Right hindlimb (tissue), 1 donor: ENCODE data around the gene MOB3C.
A peak's percentile ranks its signal among the peaks of the same experiment; 100 is the strongest.

Experiments used
- DNase-seq: peaks from one replicate; pipeline ENCODE4 v3.0.0-alpha.2; 2018

Gene MOB3C

DNA sequence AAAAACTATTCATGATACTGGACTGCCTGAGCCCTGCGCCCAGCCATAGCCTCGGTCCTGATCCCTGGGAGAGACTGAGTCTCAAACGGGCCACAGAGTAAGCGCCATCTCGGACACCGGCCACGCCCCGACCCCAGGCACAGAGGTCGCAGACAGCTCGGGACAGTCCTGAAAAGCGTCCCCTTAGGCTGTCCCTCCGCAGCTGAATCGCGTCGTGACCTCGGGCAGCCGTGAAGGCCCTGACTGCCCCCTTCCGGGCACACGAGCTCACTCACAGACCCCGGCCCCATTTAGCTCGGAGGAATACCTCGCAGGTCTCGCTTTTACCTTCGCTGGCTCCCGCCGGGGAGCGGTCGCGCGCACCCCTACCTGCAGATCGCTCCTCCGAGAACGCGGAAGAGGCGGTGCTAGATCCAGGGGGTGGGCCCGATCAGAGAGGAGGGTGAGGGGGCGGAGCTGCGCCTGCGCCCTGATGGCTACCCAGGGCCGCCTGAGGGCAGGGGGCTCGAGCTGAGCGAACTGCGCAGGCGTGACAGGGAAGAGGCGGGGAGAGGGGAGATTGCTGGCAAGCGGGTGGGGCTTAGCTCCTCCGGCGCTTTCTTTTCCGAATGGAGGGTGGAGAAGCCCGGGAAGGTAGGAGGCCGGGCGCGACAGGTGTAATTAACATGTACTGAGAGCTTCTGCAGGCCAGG, 12.6 kb downstream of the MOB3C start, which contains the start of gene MKNK1:
Gene MKNK1 (minus strand): TSS at position 411 of the 692 bp plus-strand sequence. CDS start 20,941 bp downstream, outside the sequence.
- peak; percentile 98 for DNase-seq

DNA sequence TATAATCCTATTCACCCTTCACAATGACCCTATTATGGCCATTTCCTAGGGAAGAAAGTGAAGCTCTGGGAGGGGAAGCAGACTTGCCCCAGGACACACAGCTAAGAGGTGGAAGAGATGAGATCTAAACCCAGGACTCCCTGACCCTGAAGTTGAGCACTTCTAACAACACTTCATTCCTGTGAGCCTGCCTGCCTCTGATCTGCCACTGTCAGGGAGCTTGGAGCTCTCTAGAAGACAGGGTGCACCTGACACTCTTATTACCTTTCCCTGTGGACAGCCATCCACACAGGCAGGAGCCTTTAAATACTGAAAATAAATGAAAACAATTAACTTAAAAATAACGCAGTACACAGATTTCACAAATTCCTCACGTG, 13.1 kb downstream of the MOB3C start:
- DNase-seq, result no peak

DNA sequence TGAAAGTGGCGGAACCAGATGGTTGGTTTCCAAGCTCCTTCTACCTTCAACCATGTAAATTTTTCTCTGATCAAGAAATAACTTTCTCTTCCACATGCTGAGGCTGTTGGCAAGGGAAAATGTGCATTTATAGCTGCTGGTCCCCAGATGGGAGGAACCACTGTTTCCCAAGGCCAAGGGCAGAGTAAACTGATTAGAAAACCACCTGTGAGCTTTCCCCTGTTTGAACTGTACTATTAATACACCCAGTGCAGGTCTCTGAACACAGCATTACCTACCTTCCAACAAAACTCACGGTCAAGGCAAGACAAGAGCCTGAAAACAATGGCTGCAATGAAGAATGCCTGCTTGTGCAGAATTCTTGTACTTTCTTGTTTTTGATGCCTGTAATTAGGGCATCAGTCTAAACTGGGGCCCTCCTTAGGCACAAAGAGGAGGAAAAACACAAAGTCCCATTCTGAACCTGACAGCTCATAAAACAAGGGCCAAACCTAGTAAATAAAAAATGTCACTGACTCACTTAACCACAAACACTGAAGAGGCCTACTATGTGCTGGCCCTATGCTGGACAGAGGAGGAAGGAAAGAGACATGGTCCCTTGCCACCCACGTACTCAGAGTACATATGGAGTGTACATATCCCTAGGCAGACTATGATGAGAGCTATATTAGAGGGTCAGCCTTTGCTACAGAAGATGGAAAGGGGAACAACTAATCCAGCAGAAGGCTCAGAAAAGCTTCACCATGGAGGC, 15.2 kb downstream of the MOB3C start:
- DNase-seq, result no peak

DNA sequence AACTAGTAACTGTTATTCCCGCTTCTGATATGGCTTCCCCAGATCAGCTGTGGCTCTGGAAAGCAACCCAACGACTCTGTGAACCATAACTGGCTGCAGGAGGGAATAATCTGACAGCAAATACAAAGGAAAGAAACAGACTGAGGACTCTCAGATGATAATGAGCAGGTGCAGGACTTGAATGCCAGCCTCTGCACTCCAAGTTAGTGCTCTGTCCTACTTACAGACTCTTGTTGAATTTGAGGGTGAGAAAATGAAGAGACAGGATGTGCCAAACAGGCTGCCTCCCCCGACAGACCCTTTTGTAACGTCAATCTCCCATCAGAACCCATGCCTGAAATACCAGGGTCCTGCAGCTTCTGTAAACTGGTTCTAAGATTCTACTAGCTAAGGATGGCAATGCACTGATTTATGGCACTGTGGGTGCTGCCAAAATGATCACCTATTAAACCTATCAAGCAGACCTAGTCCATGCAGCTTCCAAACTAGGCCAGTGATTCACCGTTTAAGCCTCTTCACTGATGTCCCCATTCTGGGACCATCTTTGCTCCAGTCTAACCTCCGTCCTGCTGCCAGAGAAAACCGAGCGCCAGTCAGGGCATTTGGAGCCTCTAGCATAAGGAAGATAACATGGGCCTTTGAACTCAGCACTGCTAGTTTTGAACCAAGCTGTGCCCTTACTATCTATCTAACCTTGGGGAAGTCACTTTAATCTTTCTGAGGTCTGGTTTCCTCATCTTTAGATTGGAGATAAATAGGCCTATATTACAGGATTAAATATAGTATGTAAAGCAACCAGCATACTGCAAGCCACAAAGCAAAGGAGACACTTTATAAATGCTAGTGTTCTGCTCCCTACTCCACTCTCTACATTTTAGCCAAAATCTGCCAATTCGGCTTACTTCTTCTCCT, 17.3 kb downstream of the MOB3C start:
- no peak for DNase-seq

DNA sequence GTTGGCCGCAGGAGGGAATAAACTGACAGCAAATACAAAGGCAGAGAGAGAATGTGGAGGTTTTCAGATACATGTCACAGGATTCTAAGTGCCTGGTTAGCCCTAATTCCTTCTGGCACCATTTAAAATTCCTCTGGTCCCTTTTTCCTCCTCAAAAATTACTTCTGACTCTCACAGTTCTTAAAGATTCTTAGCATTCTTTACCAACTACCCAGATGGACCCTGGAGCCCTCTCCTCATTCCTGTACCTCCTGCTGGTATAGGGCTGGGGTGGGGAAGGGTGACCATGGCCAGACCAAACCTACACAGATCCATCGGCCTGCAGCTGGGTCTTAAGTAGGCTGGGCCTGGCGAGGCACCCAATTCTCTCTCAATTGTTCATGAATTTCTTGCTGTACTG, 19.8 kb downstream of the MOB3C start:
- no peak for DNase-seq

DNA sequence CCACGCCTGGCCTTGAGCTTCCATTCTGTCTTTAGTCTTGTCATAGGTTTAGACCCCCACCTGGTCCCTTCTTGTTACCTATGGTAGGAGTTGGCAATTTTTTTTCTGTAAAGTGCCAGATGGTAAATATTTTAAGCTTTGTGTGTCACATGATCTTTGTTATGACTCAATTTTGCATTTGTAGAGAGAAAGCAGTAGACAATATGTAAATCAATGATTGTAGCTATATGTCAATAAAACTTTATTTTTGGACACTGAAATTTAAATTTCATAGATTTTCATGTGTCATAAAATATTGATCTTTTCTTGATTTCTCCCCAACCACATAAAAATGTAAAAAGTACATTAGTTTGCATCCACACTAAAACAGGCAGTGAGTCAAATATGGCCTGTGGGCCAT, 20.6 kb downstream of the MOB3C start:
- no peak for DNase-seq

DNA sequence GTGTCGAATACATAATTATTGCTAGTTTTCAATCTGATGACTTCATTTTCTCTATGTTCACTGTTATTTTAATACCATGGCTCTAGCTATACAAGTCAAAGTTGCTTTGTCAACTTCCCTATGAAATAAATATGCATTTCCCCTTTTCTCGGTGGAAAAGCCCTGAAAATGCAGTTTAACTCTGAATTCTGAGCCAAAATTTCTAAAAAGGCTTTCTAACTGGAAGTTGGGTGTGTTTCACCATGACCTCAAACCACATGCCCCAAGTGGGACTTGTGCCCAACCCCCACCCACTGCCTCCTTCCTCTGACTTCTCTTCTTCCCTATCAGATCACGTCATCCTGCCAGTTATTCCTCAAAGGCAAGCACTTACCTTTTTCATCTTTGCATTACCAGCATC, 21.5 kb downstream of the MOB3C start:
- DNase-seq, result peak; percentile 53

DNA sequence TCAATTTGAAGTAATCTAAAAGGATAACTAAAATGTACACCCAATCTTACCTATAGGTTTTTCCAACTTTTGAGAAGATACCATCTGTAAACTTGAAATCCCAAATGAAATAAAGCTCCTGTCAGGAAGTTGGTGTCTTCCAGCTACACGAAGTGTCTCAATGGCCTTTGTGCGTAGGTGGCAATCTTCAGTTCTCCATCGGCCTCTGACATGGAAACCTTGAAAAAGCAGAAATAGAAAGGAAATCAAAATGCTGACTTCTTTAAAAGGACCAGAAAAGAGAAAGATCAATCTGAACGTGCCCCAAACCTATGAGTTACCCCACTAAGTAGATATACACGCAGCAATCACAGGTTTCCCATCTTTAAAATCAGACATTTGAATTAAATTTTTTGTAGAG, 22.5 kb downstream of the MOB3C start:
- DNase-seq, result no peak

DNA sequence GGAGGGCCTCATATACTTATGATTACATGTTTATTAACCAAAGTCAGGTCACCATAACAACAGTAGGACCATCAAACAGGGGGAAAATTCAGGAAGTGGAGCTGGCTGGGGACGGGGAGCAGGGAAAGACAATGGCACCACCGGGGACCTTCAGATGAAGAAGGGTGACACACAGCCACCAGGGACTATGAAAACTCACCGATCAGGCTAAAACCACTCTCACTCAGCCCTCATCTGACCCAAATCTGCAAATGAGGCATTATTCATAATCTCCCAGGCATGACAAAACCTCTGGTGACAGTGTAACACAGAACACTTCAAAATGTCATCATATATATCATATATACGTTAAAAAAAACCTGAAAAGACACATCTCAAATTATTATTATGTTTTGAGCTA, 23.8 kb downstream of the MOB3C start:
- DNase-seq, result no peak

DNA sequence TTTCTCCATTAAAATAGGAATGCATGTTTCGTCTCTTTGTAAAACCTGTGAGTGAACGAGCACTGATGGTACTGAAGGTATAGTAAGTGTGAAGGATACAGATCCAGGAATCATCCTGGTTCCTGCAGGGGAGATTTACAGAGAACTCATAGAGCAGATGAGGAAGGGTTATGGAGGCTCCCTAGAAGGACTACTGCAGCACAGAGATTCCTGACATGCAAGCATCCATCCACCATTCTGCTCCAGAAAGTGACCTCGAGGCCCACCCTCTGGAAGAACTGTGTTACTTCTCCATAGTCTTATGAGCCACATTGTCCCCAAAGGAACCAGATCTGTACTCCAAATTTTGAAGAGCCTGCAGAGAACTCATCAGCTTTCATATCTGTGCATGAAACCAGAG, 27.1 kb downstream of the MOB3C start:
- DNase-seq, result no peak

DNA sequence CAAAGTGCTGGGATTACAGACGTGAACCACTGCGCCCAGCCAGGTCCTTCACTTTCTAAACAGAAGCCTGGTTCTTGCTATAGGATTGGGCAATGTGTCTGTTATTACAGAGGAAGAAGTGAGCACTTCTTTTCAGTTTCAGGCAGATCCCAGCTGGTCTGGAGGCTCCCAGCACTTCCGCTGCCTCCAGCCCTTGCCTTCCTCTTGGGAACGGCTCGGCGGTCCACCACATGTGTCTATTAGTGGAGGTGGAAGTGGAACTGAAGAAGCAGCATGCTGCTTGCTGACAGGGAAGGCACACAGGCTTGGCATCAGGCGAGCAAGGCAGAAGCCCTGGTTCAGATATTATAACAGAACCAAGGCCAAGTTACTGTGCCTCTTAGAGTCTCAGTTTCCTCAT, 29.5 kb downstream of the MOB3C start:
- no peak for DNase-seq

DNA sequence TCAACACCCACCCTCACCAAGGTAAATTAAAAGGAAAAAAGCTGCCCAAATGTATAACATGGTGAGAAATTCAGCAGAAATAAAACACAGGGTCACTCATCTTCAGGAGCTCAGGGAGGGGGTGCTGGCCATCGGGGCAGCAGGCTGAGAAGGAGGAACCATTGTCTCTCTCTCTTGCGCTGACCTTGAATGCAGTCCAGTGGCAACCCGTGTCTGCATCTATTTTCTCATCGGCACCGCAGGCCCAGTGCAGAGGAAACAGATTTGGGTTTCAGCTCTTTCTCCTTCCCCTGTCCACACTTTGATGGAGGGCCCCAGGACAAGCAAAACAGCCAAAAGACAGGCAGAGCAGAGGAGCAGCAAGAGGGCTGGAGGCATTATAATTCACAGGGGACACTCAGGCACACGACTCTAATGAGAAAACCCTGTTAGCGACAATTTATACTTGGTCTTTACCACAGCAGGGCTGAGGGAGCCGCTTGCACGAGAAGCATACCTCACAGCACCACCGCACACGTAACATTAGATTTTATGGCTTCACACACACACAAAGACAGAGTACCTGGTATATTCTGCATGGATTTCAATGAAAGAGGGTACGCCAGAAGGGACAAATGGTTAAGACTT, 31.2 kb downstream of the MOB3C start:
- DNase-seq, result no peak

DNA sequence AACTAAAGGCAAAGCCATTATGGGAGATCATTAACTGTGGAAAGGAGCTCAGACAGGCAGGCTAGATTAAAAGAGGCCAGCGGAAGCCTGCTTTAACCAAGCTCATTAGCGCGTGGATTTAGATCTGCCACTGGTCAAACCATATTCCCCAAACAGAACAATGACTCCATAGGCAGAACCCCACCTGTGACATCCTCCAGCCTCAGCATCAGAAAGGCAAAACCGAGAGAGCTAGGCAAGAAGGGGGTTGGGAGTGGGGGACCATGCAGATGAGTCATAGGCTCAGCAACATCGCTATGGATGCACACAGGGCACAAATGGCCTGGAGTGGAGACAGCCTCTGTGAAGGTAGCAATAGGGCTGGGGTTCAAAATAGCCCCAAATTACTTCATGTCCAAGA, 33.1 kb downstream of the MOB3C start:
- no peak for DNase-seq

DNA sequence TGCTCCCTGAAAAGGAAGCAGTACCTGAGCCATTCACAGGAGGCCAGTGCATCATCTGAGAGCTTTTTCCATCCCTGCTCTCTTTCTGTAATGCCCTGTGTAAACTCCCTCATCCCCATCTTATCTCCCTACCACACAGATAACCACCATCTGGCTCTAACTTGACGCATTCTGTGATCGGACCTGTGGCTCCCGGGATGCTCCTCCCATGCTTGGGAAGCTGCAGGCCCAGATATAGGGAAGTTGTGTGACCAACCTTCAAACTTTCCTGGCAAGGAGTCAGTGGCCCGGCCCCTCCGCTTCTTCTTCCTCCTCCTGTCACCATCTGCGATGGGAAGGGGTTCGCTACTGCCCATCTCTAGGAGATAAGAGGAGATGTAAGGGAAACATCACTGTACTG, 33.6 kb downstream of the MOB3C start:
- DNase-seq, result no peak

DNA sequence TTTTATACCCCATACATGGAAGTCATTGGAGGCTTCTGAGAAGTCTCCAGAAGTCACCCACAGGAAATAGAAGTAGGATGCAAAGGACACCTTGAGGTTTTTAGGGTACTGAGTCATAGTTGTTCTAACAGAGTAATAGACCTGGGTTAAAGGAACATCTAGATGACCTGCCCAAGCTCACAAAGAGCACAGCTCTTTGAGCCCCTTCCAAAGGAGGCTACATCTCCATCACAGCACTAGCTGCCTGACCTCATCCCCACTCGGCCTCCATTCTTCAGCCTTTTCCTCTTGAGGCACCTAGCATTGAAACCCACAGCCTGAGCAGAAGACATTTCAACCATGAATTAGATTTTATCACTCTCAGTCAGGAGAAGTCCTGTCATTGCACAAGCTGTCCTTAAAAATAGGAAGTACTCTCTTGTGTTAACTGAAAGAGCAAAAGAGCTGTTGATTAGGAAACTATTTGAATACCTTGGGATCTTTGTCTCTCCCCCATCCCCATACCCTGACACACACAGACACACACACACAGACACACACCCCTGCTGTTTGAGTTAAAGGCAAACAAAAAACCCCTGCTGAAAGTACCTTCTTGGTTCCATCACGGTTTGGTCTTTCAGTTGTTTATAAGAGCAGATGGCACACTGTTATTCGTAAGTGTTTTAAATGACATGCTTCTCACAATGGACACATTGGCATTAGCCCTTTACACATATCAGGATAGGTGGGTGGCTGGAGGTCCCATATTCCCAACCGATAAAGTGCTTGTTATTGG, 34.7 kb downstream of the MOB3C start:
- no peak for DNase-seq

DNA sequence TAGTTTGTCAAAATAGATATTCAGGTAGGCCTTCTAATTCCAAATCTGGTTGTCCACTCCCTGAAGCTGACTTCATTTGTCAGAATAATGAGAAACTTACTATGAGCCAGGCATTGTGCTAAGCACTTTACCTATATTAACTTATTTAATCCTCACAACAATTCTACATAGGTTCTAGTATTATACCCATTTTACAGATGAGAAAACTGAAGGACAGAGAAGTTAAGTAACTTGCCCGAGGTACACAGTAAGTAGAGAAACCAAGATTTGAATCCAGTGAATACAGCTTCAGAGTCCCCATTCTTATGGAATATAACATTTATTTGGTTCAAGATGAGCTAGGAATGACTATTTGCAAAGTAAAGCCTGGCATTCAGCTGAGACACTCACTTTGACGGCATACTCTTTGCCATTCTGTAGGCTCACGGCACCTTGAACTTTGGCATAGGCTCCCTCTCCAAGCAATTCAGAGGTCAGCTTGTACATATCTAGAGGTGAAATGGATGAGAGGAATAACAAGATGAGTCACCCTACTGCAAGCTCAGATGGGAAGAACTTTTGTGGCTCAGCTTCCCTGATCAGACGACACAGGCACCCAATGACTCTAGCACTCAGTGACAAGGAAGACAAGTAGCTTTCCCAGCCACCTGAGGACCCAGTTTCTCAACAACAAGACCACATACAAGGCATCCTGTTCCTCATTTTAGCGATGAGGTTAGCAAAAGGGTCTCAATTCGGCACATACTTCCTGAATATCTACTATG, 36.3 kb downstream of the MOB3C start:
- DNase-seq, result no peak

DNA sequence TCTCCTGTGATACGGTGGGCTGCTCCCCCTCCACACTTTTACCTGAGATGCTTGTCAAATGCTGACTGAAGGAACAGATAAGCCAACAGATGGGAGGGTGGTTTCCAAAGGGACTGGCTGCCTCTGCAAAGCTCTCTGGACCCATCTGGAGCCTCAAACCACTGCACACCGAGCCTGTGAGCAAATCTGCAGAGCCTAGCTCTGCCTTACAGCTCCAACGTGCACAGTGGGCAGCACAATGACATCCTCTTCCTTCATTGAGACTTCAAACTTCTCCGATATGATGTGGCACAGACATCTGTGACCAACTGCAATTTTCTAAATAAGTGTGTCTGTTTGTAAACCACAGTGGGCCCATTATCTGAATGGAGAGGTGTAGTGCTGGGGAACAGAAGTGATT, 38.9 kb downstream of the MOB3C start:
- no peak for DNase-seq

DNA sequence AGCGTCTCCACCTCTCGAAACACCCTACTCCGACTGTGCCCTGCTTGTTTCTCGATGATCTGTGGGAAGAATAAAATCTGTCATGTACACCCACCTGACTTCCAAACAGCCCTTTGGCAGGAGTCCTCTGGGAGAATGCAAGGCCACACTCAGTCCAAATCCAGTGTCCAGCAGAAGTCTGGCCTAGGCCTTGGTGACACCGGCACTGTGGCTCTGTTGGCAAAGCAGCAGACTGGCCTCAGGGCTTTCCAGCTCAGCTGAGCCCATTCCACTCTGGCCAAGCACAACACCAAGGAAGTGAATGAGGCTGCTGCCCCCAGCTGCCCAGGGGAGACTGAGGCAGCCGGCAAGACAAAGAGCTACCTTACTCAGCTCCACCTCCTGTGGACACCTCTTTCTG, 40.0 kb downstream of the MOB3C start:
- DNase-seq, result no peak

DNA sequence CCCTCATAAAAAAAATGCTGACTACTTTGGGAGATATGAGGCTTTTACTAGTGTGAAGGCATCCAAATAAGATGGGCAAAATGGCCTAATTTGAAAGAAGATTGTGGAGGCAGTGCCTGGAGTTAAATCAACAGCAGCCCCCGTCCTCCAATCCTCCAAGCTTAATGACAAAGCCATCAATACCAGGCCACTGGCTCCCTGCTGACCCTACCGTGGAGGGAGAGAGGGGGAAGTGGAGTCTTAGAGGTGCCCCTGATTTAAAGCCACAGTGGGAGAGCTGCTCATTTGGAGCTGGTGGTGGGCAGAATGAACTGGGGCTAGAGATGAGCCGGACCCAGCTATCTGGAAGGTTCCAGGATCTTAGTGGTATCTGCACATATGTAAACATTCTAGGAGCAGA, 40.8 kb downstream of the MOB3C start:
- DNase-seq, result no peak

DNA sequence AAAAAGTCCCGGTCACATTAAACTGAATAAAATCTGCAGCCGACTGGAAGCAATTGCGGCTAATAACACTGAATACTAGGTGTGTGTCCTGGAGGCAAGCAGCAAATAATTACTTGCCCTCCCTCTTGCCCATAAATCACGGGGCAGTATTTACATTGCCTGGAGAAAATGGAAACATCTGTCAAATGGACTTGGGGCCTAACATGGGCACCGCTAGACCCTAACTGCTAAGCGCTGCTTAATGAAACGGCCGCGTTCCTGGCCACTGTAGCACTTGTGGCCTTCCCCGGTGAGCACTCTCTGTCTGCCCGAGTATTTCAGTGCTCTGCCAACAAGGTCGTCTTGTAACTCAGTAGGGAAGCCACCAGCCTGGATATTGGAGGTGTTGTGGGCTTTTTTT, 41.3 kb downstream of the MOB3C start:
- DNase-seq, result no peak

DNA sequence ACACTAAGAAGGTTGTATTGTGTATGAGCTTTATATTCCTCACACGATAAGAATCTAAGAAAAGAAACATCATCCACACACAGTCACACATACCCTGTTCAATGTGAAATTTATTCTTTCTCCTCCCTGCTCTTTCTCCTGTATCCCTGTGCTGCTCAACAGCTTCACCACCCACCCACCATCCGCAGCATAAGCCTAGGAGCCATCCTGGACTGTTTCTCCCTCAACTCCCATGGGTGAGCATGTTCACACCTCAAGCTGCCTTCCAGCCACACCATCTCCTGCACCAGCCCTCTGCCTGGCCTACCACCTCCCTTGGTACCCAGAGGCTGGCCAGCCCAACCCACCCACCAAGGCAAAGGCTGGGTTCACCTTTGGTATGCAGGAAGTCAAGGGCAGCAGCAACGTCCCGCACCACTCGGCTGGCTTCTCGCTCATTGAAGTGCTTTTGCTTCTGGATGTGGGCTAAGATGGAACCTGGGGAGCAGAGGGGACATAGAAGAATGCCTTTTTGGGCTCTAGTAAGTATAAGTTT, 44.9 kb downstream of the MOB3C start:
- DNase-seq, result no peak
